Left lung (tissue), 10 donors: ENCODE data around the gene CGB7. TPM values are rescaled to one million over a fixed set of nuclear protein-coding genes. Genes with fewer than 3 reads are reported as not detected.

ENCODE experiments used
- ATAC-seq: fragments of 200-7000 bp; cut with Tn5 transposase; one replicate; pipeline ENCODE4 v1.9.1; 2020; ENCODE audit warnings: moderate library complexity
- DNase-seq, 4 donors: peaks; one replicate each; pipeline ENCODE4 v3.0.0-alpha.2; 2013 to 2020
- H3K27ac ChIP-seq, 2 donors: fragments of 200-600 bp; sonication (generic) in 1 of 2; one replicate each; pipeline versions ENCODE4 v1.5.0 to v1.8.0; 2020 to 2021
- H3K27me3 ChIP-seq, 2 donors: fragments of 200-600 bp; sonication (generic) in 1 of 2; one replicate each; pipeline versions ENCODE4 v1.5.0 to v1.8.0; 2020 to 2021
- H3K36me3 ChIP-seq, 2 donors: fragments of 200-600 bp; sonication (generic) in 1 of 2; one replicate each; pipeline versions ENCODE4 v1.5.0 to v1.8.0; 2020 to 2021
- H3K4me1 ChIP-seq, 2 donors: fragments of 200-600 bp; one replicate each; pipeline ENCODE4 v1.8.0; 2021
- H3K4me3 ChIP-seq, 2 donors: fragments of 200-600 bp; sonication (generic) in 1 of 2; one replicate each; pipeline versions ENCODE4 v1.5.0 to v1.8.0; 2020 to 2021; ENCODE audit warnings: mild to moderate bottlenecking in 1 of 2
- H3K9me3 ChIP-seq, 2 donors: fragments of 200-600 bp; sonication (generic) in 1 of 2; one replicate each; pipeline versions ENCODE4 v1.5.0 to v1.8.0; 2020 to 2021
- intact Hi-C, 2 donors: fragments of 100-400 bp; cut with DNase I; formaldehyde crosslinking; loops; one replicate each; pipeline versions ENCODE4 v1.11.2 to v1.14.2; 2022
- microRNA-seq, 2 donors: library from miRNA; unstranded; fragments of <30 nt; microRNA quantifications; one replicate each; pipeline ENCODE4, GENCODE V29; 2019
- polyA plus RNA-seq, 6 donors: library from polyadenylated mRNA; unstranded; fragments of 120-200 nt; gene quantifications; one replicate each; pipeline ENCODE4 v1.2.1, GENCODE V29; 2013; ENCODE audit not compliant: insufficient read length in 6 of 6
- total RNA-seq, 2 donors: library from RNA; stranded (reverse); fragmentation: NEBNext Ultra II Directional; extraction: Animal tissue kit (Norgen Biotek cat#: 25700); gene quantifications; one replicate each; pipeline ENCODE4 v1.2.1, GENCODE V29; 2021
- TF ChIP-seq, protein P1 (sequence below), 2 donors: fragments of 200-600 bp; sonication (generic) in 1 of 2; IDR thresholded peaks; one replicate each; pipeline versions ENCODE4 v1.5.0 to v1.8.0; 2021; ENCODE audit warnings: antibody characterized with exemption in 2 of 2
- donor health status: DM: no; HTN: yes; CAD: no.
- donor health status: DM: no; HTN: no; CAD: no.

Gene CGB7
- total and polyA plus RNA-seq, 8 donors: 0.09 to 0.69 (median 0.18) TPM

DNA sequence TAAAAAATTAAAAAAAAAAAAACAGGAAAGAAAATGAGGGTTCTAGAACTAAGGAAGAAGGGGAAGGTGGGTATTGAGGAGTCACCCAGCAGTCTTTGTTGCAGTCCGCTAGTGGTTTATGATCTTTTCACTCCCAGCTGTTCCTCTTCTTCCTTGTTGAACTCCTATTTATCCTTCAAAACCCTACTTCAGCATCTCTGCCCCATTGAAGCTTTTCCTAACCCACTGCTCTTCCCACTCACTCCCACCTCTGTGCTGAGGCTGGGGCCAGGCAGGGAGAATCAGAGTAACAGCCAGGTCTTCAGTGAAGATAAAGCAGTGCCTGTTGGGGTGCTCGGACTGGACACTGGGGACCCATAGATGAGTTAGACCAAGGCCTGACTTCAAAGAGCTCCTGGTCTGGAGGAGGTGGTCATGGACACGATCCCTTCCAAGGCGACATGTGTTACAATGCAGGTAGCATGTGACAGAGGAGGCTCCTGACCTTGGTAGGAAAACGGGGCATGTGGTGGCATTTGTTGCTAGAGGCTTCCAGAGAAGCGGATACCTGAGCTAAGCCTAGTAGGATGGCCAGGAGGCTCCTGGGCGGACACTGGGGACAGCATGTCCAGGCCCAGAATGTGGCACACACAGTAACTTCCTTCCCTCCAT, 52.5 kb downstream of the CGB7 start:
- Histone ChIP-seq H3K4me3 (no peak overlapping the region), H3K4me1 (no peaks in the 10 kb centered on the region), H3K9me3 (no peaks in the 10 kb centered on the region), H3K27ac (no peak overlapping the region), H3K27me3 (no peaks in the 10 kb centered on the region), H3K36me3 (peaks cover 0 to 89% of the 10 kb centered on the region in 2 donors)
- intact Hi-C loops: no loop called here
- no peak for DNase-seq
- TF ChIP-seq, protein P1, sequence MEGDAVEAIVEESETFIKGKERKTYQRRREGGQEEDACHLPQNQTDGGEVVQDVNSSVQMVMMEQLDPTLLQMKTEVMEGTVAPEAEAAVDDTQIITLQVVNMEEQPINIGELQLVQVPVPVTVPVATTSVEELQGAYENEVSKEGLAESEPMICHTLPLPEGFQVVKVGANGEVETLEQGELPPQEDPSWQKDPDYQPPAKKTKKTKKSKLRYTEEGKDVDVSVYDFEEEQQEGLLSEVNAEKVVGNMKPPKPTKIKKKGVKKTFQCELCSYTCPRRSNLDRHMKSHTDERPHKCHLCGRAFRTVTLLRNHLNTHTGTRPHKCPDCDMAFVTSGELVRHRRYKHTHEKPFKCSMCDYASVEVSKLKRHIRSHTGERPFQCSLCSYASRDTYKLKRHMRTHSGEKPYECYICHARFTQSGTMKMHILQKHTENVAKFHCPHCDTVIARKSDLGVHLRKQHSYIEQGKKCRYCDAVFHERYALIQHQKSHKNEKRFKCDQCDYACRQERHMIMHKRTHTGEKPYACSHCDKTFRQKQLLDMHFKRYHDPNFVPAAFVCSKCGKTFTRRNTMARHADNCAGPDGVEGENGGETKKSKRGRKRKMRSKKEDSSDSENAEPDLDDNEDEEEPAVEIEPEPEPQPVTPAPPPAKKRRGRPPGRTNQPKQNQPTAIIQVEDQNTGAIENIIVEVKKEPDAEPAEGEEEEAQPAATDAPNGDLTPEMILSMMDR (IDR thresholded peaks at IDR 0.05): no peak
- ATAC-seq: no peak

Small RNA genes lying within 50 kb of the gene (microRNA-seq; reads per million reads assigned to microRNA genes)
- gene MIR6798: 0 to 0.14 reads per million in 2 donors

Other genes starting within 250 kb of the CGB7 start
- 10 to 100 TPM; 68.5 to 87.5 TPM for gene BCAT2, start 246.7 kb downstream of the CGB7 start, total RNA-seq
- gene BCAT2, start 246.7 kb downstream of the CGB7 start, polyA plus RNA-seq: 10 to 100 TPM; 37.0 to 50.1 (median 42.2) TPM
- gene HSD17B14, start 221.3 kb downstream of the CGB7 start, total RNA-seq: 10 to 100 TPM; 10.1 to 20.3 TPM
- gene HSD17B14, start 221.3 kb downstream of the CGB7 start, polyA plus RNA-seq: 10 to 100 TPM in 1 of 6 donors, 1 to 10 TPM in 5; 6.7 to 10.9 (median 8.6) TPM
- gene PLEKHA4, start 189.1 kb downstream of the CGB7 start, total RNA-seq: 10 to 100 TPM; 21.0 to 37.3 TPM
- 10 to 100 TPM; 14.4 to 21.1 (median 17.4) TPM for gene PLEKHA4, start 189.1 kb downstream of the CGB7 start, polyA plus RNA-seq
- 10 to 100 TPM; 68.4 to 74.8 TPM for gene PPP1R15A, start 185.3 kb downstream of the CGB7 start, total RNA-seq
- 100 to 1,000 TPM in 1 of 6 donors, 10 to 100 TPM in 5; 36.3 to 110 (median 58.4) TPM for gene PPP1R15A, start 185.3 kb downstream of the CGB7 start, polyA plus RNA-seq
- gene TULP2, start 159.0 kb downstream of the CGB7 start, total RNA-seq: 1 to 10 TPM in 1 of 2 donors, under 1 TPM in 1; 0.89 to 1.2 TPM
- 1 to 10 TPM in 3 of 6 donors, under 1 TPM in 3; 0.72 to 1.4 (median 1.1) TPM for gene TULP2, start 159.0 kb downstream of the CGB7 start, polyA plus RNA-seq
- 100 to 1,000 TPM; 286 to 331 TPM for gene NUCB1, start 157.4 kb downstream of the CGB7 start, total RNA-seq
- gene NUCB1, start 157.4 kb downstream of the CGB7 start, polyA plus RNA-seq: 100 to 1,000 TPM; 171 to 210 (median 192) TPM
- 1 to 10 TPM; 3.3 to 4.1 TPM for gene DHDH, start 124.0 kb downstream of the CGB7 start, total RNA-seq
- gene DHDH, start 124.0 kb downstream of the CGB7 start, polyA plus RNA-seq: 1 to 10 TPM in 5 of 6 donors, under 1 TPM in 1; 0.86 to 2.4 (median 1.8) TPM
- gene BAX, start 102.9 kb downstream of the CGB7 start, total RNA-seq: 100 to 1,000 TPM; 130 to 141 TPM
- 10 to 100 TPM; 47.7 to 69.7 (median 60.8) TPM for gene BAX, start 102.9 kb downstream of the CGB7 start, polyA plus RNA-seq
- gene FTL, start 92.4 kb downstream of the CGB7 start, total RNA-seq: 1,000 to 10,000 TPM; 8,739 to 9,329 TPM
- gene FTL, start 92.4 kb downstream of the CGB7 start, polyA plus RNA-seq: 1,000 to 10,000 TPM; 1,119 to 1,450 (median 1,279) TPM
- gene GYS1, start 64.4 kb downstream of the CGB7 start, total RNA-seq: 10 to 100 TPM; 42.5 to 49.0 TPM
- 10 to 100 TPM; 45.2 to 56.3 (median 50.0) TPM for gene GYS1, start 64.4 kb downstream of the CGB7 start, polyA plus RNA-seq
- gene RUVBL2, start 63.9 kb downstream of the CGB7 start, total RNA-seq: 10 to 100 TPM; 46.6 to 66.6 TPM
- 10 to 100 TPM; 67.9 to 83.7 (median 76.8) TPM for gene RUVBL2, start 63.9 kb downstream of the CGB7 start, polyA plus RNA-seq
- gene LHB, start 40.7 kb downstream of the CGB7 start, total RNA-seq: not detected
- under 1 TPM in 2 of 6 donors, not detected in 4; 0.31 to 0.57 TPM for gene LHB, start 40.7 kb downstream of the CGB7 start, polyA plus RNA-seq
- gene CGB3, start 33.4 kb downstream of the CGB7 start, total RNA-seq: not detected
- under 1 TPM in 1 of 6 donors, not detected in 5; 0.81 TPM for gene CGB3, start 33.4 kb downstream of the CGB7 start, polyA plus RNA-seq
- not detected for gene CGB2, start 25.9 kb downstream of the CGB7 start, total RNA-seq
- gene CGB2, start 25.9 kb downstream of the CGB7 start, polyA plus RNA-seq: not detected
- not detected for gene CGB1, start 20.9 kb downstream of the CGB7 start, total RNA-seq
- not detected for gene CGB1, start 20.9 kb downstream of the CGB7 start, polyA plus RNA-seq
- gene CGB5, start 13.9 kb downstream of the CGB7 start, total RNA-seq: under 1 TPM in 1 of 2 donors, not detected in 1; 0.50 TPM
- not detected for gene CGB5, start 13.9 kb downstream of the CGB7 start, polyA plus RNA-seq
- not detected for gene CGB8, start 8.6 kb downstream of the CGB7 start, total RNA-seq
- gene CGB8, start 8.6 kb downstream of the CGB7 start, polyA plus RNA-seq: under 1 TPM in 1 of 6 donors, not detected in 5; 0.89 TPM
- 1 to 10 TPM; 2.1 to 6.2 TPM for gene NTF4, start 7.1 kb upstream of the CGB7 start, total RNA-seq
- gene NTF4, start 7.1 kb upstream of the CGB7 start, polyA plus RNA-seq: 1 to 10 TPM in 2 of 6 donors, under 1 TPM in 4; 0.63 to 1.6 (median 0.78) TPM
- not detected for gene KCNA7, start 14.9 kb upstream of the CGB7 start, total RNA-seq
- gene KCNA7, start 14.9 kb upstream of the CGB7 start, polyA plus RNA-seq: under 1 TPM in 5 of 6 donors, not detected in 1; 0.04 to 0.12 (median 0.06) TPM
- 100 to 1,000 TPM; 161 to 173 TPM for gene SNRNP70, start 27.7 kb upstream of the CGB7 start, total RNA-seq
- gene SNRNP70, start 27.7 kb upstream of the CGB7 start, polyA plus RNA-seq: 100 to 1,000 TPM; 270 to 371 (median 354) TPM
- 1 to 10 TPM; 6.5 to 6.9 TPM for gene LIN7B, start 56.6 kb upstream of the CGB7 start, total RNA-seq
- gene LIN7B, start 56.6 kb upstream of the CGB7 start, polyA plus RNA-seq: 10 to 100 TPM in 2 of 6 donors, 1 to 10 TPM in 4; 7.3 to 12.5 (median 9.2) TPM
- gene C19orf73, start 61.4 kb upstream of the CGB7 start, total RNA-seq: 1 to 10 TPM; 1.7 to 2.1 TPM
- under 1 TPM in 4 of 6 donors, not detected in 2; 0.23 to 0.51 (median 0.25) TPM for gene C19orf73, start 61.4 kb upstream of the CGB7 start, polyA plus RNA-seq
- 1 to 10 TPM; 6.6 to 7.5 TPM for gene PPFIA3, start 61.8 kb upstream of the CGB7 start, total RNA-seq
- 1 to 10 TPM; 5.9 to 9.9 (median 7.7) TPM for gene PPFIA3, start 61.8 kb upstream of the CGB7 start, polyA plus RNA-seq
- 1 to 10 TPM in 1 of 2 donors, under 1 TPM in 1; 0.26 to 1.5 TPM for gene HRC, start 97.6 kb upstream of the CGB7 start, total RNA-seq
- 10 to 100 TPM in 4 of 6 donors, 1 to 10 TPM in 2; 8.4 to 16.4 (median 11.1) TPM for gene HRC, start 97.6 kb upstream of the CGB7 start, polyA plus RNA-seq
- gene TRPM4, start 100.0 kb upstream of the CGB7 start, total RNA-seq: 10 to 100 TPM; 32.5 to 61.7 TPM
- 10 to 100 TPM; 14.3 to 39.7 (median 26.2) TPM for gene TRPM4, start 100.0 kb upstream of the CGB7 start, polyA plus RNA-seq